Measurements from ENCODE around the gene ARFGEF3.

The ARFGEF3 gene

GRCh38 chr6:138291036-138291848 is 129.5 kb downstream of the ARFGEF3 start:
- H3K4me2 ChIP-seq (ENCODE audit: low read length): no peak overlapping the region
- H3K27ac ChIP-seq (ENCODE audit: low read length): no peak overlapping the region
- no peaks in the 10 kb centered on the region for H3K36me3 ChIP-seq (replicated peaks; ENCODE audit: low read depth, low read length)
- no peak for TF ChIP-seq EZH2phosphoT487 (IDR thresholded peaks at IDR 0.05; ENCODE audit: low read depth)
- TF ChIP-seq, protein P1, sequence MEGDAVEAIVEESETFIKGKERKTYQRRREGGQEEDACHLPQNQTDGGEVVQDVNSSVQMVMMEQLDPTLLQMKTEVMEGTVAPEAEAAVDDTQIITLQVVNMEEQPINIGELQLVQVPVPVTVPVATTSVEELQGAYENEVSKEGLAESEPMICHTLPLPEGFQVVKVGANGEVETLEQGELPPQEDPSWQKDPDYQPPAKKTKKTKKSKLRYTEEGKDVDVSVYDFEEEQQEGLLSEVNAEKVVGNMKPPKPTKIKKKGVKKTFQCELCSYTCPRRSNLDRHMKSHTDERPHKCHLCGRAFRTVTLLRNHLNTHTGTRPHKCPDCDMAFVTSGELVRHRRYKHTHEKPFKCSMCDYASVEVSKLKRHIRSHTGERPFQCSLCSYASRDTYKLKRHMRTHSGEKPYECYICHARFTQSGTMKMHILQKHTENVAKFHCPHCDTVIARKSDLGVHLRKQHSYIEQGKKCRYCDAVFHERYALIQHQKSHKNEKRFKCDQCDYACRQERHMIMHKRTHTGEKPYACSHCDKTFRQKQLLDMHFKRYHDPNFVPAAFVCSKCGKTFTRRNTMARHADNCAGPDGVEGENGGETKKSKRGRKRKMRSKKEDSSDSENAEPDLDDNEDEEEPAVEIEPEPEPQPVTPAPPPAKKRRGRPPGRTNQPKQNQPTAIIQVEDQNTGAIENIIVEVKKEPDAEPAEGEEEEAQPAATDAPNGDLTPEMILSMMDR (IDR thresholded peaks at IDR 0.05; ENCODE audit: low read depth, low read length): no peak
- H3K4me1 ChIP-seq (ENCODE audit: low read length): no peaks in the 10 kb centered on the region
- no peaks in the 10 kb centered on the region for H3K27me3 ChIP-seq (ENCODE audit: low read depth, low read length)
- no peaks in the 10 kb centered on the region for H3K79me2 ChIP-seq (ENCODE audit: low read length)
- H2AFZ ChIP-seq (ENCODE audit: low read depth, low read length): no peak overlapping the region
- no peaks in the 10 kb centered on the region for H4K20me1 ChIP-seq (ENCODE audit: insufficient read depth, low read length)
- no peaks in the 10 kb centered on the region for H3K9me3 ChIP-seq (ENCODE audit: insufficient read depth, low read length)
- no peak overlapping the region for H3K4me3 ChIP-seq (ENCODE audit: low read length)
- H3K9ac ChIP-seq (ENCODE audit: low read length): no peak overlapping the region

- H2AFZ ChIP-seq (ENCODE audit: low read depth, low read length): no peak overlapping the region
- no peaks in the 10 kb centered on the region for H3K9me3 ChIP-seq (ENCODE audit: insufficient read depth, low read length)
- H3K36me3 ChIP-seq (replicated peaks; ENCODE audit: low read depth, low read length): no peaks in the 10 kb centered on the region
- no peak overlapping the region for H3K27ac ChIP-seq (ENCODE audit: low read length)
- TF ChIP-seq, protein P1 (IDR thresholded peaks at IDR 0.05; ENCODE audit: low read depth, low read length): no peak
- no peaks in the 10 kb centered on the region for H4K20me1 ChIP-seq (ENCODE audit: insufficient read depth, low read length)
- no peaks in the 10 kb centered on the region for H3K79me2 ChIP-seq (ENCODE audit: low read length)
- no peak overlapping the region for H3K4me3 ChIP-seq (ENCODE audit: low read length)
- H3K9ac ChIP-seq (ENCODE audit: low read length): no peak overlapping the region
- no peaks in the 10 kb centered on the region for H3K27me3 ChIP-seq (ENCODE audit: low read depth, low read length)
- no peaks in the 10 kb centered on the region for H3K4me1 ChIP-seq (ENCODE audit: low read length)
- H3K4me2 ChIP-seq (ENCODE audit: low read length): no peak overlapping the region
These were observed 130.1 kb downstream of the ARFGEF3 start for GRCh38 chr6:138291849-138292181.

DNA sequence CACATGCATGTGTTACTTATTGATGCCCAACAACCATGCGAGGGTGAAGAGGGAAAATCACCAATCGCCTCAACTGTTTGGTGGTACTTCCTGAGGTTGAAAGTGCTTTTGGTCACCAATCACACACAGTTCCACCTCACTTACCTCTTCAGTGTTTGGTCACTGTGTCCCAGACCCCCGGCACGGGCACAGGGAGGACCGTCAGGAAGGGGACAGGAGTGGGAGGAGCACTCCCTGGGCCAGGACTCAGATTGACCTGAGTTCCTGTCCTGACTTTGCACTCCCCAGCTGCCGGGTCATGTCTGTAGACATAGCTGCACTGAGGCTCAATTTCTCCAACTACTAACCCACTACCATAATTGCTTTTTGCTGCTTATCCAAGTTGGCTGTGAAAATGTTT is 130.7 kb downstream of the ARFGEF3 start:
- H3K79me2 ChIP-seq (ENCODE audit: low read length): no peaks in the 10 kb centered on the region

More for the DNA sequence above, 130.7 kb downstream of the ARFGEF3 start:
- Histone ChIP-seq H4K20me1 (ENCODE audit: insufficient read depth, low read length) (no peaks in the 10 kb centered on the region), H3K4me1 (ENCODE audit: low read length) (no peaks in the 10 kb centered on the region), H3K9ac (ENCODE audit: low read length) (no peak overlapping the region), H3K27ac (ENCODE audit: low read length) (no peak overlapping the region), H3K4me3 (ENCODE audit: low read length) (no peak overlapping the region), H3K4me2 (ENCODE audit: low read length) (no peak overlapping the region), H3K36me3 (replicated peaks; ENCODE audit: low read depth, low read length) (no peaks in the 10 kb centered on the region), H3K9me3 (ENCODE audit: insufficient read depth, low read length) (no peaks in the 10 kb centered on the region), H3K27me3 (ENCODE audit: low read depth, low read length) (no peaks in the 10 kb centered on the region), H2AFZ (ENCODE audit: low read depth, low read length) (no peak overlapping the region)
- TF ChIP-seq, protein P1 (IDR thresholded peaks at IDR 0.05; ENCODE audit: low read depth, low read length): no peak
- no peak for TF ChIP-seq EZH2phosphoT487 (IDR thresholded peaks at IDR 0.05; ENCODE audit: low read depth)
